GM19328 (cell line): ENCODE data around the gene B4GALNT3.
"Not testable (repeated sequence)": the region's sequence is repeated elsewhere in the genome, so short reads cannot be mapped to it uniquely, and the experiment has no call there.

Experiments
- ATAC-seq: cut with Tn5 transposase; IDR thresholded peaks from one replicate; pipeline ENCODE4 v1.9.1; 2021; ENCODE audit warnings: mild to moderate bottlenecking, moderate library complexity; ENCODE audit not compliant: unreplicated experiment

Gene B4GALNT3

GRCh38 chr12:459430-460258 lies at the start of gene B4GALNT3:
TSS of gene B4GALNT3 (plus strand) at chr12:459939. CDS start at chr12:460377, 438 bp downstream.
- no peak for ATAC-seq

DNA sequence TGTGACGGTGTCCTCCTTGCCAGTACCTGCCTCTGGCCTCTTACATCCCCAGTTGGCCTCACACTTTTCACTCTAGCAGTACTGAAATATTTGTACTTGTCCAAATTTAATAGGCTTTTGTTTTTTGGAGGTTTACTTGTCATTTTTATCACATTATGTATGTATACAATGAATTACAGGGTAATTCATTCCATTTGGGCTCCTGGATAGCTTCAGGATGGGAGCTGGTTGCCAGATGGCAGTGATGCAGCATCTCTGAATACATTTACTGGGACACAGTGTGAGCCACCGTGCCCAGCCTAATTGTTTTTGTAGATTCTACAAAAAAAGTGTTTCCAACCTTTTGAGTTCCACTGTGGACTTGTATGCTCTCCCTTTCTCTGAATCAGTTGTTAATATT lies 44.9 kb upstream of the B4GALNT3 start:
- ATAC-seq: no peak

DNA sequence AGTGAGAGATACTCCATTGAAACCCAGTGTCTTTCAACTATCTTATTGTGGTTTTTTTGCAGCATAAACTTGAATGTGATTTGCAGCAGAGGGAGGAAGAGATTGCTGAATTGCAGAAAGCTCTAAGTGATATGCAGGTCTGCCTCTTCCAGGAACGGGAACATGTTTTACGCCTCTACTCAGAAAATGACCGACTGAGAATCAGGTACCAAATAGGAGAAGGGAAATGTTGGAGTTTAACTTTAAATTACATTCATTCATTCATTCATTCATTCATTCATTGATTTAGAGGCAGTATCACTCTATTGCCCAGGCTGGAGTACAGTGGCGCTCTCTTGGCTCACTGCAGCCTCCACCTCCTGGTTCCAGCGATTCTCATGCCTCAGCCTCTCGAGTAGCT lies 41.3 kb upstream of the B4GALNT3 start:
- ATAC-seq: no peak

DNA sequence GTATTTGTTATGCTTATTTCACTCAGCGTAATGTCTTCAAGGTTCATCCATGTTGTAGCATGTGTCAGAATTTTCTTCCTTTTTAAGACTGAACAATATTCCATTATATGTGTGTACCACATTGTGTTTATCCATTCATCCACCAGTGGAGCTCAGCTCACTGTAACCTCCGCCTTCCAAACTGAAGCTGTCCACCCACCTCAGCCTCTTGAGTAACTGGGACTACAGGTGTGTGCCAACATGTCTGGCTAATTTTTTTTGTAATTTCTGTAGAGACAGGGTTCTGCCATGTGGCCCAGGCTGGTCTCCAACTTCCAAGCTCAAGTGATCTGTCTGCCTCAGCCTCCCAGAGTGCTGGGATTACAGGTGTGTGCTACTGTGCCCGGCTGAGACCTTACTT lies 37.2 kb upstream of the B4GALNT3 start:
- ATAC-seq: no peak

- ATAC-seq: not testable (repeated sequence)
These were observed 24.0 kb upstream of the B4GALNT3 start for GRCh38 chr12:435737-436136.

GRCh38 chr12:442235-442884 lies 17.4 kb upstream of the B4GALNT3 start:
- ATAC-seq: no peak

DNA sequence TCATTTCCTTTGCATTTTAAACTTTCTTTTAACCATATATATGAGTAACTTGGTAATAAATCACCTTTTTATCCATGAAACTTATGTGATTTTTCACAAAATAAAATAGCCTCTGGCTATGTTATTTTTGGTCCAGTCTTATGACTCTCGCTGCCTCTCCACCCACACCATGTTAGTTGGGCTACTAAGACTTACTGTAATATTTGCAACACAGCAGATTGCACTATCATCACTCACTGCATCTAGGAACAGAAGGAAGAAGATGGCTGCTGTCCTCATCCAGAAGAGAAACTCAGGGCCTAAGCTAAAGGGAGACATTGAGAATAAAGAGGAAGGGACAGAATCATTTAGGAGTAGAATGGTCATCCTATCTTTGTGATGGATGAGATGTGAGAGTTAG lies 12.6 kb upstream of the B4GALNT3 start:
- no peak for ATAC-seq

- no peak for ATAC-seq
These were observed 10.5 kb upstream of the B4GALNT3 start for GRCh38 chr12:449203-449602.

DNA sequence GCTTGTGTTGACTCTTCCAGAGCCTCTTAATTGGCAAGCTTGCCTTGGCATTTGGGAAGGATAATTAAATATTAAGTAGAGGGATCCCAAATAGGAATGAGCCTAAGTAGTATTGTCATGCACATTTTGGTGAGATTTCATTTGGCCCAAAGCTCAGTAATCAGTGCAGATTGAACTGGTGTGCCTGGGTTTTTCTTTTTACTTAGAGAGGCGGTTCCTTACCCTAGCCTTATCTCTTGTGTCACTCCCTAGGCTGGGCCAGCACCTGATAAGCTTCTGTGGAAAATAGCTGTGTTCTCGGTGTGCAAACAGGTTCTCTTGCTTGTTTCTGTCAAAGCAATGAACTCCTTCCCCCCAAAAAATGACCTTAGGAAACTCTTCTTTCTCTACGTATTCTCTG lies 9.3 kb upstream of the B4GALNT3 start:
- no peak for ATAC-seq

- no peak for ATAC-seq
These were observed 7.0 kb upstream of the B4GALNT3 start for GRCh38 chr12:452667-453210.

DNA sequence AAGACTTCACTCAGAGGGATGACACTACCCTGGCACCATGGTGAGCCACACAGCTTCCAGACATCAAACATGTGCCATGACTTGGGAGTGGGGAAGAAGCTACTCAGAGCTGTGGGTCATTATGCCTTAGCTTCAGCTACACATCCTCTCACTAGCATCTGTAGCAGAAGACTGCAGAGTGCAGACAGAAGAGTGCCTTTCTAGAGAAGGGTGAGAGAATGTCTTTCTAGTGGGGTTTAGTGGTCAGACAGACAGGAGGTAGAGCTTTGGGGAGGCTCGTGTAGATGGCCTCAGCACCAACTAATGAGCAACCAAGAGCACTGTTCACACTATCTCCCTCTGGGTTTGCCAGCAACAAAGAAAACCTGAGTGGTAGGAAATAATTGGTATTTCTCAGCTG lies 4.9 kb upstream of the B4GALNT3 start:
- no peak for ATAC-seq

DNA sequence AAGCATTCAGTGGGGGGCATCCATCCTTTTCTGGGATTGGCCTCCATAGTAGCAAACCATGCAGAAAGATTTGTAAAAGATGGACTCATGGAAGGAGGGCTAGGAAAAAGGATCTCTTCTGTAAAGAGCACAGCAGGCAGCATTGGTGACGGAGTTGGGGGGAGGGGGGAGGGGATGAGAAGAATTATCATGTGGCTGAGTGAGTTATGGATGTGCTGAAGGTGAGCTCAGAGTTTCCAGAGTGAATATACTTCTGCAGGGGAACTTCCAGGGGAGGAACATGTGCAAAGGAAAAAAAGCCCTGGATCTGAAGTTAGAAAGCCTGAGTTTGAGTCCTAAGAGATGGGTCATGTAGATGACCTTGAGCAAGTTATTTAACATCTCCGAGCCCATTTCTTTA lies 3.9 kb upstream of the B4GALNT3 start:
- ATAC-seq: no peak

- ATAC-seq: no peak
These were observed 2.1 kb upstream of the B4GALNT3 start for GRCh38 chr12:457676-458075.

- ATAC-seq: no peak
These were observed 699 bp upstream of the B4GALNT3 start for GRCh38 chr12:459050-459429.

GRCh38 chr12:460261-461230 lies 807 bp downstream of the B4GALNT3 start:
- no peak for ATAC-seq

- no peak for ATAC-seq
These were observed 1.7 kb downstream of the B4GALNT3 start for GRCh38 chr12:461425-461824.

- ATAC-seq: no peak
These were observed 3.4 kb downstream of the B4GALNT3 start for GRCh38 chr12:462936-463705.

GRCh38 chr12:464484-465267 lies 4.9 kb downstream of the B4GALNT3 start:
- ATAC-seq: no peak

GRCh38 chr12:466039-466438 lies 6.3 kb downstream of the B4GALNT3 start:
- no peak for ATAC-seq
